ENCODE measurements around the gene PLPPR1.

PLPPR1 gene

DNA sequence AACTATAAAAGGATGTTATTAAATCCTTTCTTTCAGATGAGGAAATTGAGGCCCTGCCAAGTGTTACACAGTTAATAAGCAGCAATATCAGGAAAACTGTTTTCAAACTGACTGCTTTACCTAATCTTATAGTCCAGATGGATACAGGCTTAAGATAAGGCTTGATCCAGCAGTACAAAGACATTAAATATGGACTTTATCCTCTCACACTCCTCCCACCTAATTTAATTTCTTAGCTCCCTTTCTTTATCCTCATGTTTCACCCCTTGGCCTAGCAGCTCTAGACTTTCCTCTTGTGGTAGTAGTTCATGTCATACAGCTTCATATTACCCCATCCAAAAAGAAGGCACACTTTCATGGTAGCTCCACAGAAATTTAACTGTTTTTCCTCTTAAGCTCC, 191.8 kb downstream of the PLPPR1 start:
- H3K27ac ChIP-seq = no peak overlapping the region
- no peak for TF ChIP-seq CTCF (conservative IDR thresholded peaks at IDR 0.05; ENCODE audit: low read depth)
- ChIA-PET CTCF (no interaction called here), POLR2A (ENCODE audit: low non-redundant PET) (interaction anchor here (0.6 kb wide), 1 partner anchor 589 kb away, joined by 3 read pairs; no protein-coding TSS in a partner anchor)
- DNase-seq (ENCODE audit: low spot score) = no peak

DNA sequence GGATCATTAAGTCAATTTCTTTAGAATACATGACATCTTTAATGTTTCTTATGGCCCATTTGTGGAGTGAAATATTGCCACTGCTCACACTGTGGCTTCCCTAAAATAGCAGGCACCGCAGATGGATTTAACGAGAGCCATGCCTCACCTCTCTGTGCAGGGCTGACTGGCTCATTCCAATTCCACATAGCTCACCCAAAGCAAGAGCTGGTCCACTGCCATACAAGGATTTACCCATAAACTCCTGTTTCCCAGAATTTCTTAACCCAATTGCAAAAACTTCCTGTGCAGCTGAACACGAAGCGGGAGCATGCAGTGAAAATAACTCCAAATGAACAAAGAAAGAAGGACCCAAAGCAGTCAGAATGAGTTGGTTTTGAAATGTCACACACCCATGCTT, 196.7 kb downstream of the PLPPR1 start:
- CTCF ChIA-PET = interaction anchor here (0.9 kb wide), 1 partner anchor 10 kb away, joined by 4 read pairs; no protein-coding TSS in a partner anchor

DNA sequence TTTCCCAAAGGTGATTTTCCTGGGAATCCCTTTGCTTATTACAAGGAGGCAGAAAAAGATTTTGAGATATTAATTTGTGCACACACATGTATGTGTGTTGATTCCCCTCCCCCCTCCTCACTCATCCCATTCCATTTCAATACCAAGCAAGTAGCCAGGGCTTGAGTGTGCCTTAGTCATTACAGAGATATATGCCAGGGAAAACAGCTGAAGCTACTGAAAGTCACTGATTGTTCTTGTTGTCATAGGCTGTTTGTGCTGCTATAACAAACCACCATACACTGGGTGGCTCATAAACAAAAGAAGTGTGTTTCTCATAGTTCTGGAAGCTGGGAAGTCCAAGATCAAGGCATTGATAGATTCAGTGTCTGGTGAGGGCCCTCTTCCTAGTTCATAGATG, 197.6 kb downstream of the PLPPR1 start:
- no peak overlapping the region for H3K27ac ChIP-seq
- TF ChIP-seq CTCF (conservative IDR thresholded peaks at IDR 0.05; ENCODE audit: low read depth) = no peak
- POLR2A ChIA-PET (ENCODE audit: low non-redundant PET) = no interaction called here
- no peak for DNase-seq (ENCODE audit: low spot score)
- CTCF ChIA-PET = interaction anchor here (0.9 kb wide), 2 partner anchors 9 to 516 kb away, joined by 3 to 4 read pairs; no protein-coding TSS in a partner anchor

More for the DNA sequence above, 196.7 kb downstream of the PLPPR1 start:
- no peak for DNase-seq (ENCODE audit: low spot score)
- H3K27ac ChIP-seq = no peak overlapping the region
- POLR2A ChIA-PET (ENCODE audit: low non-redundant PET) = no interaction called here
- TF ChIP-seq CTCF (conservative IDR thresholded peaks at IDR 0.05; ENCODE audit: low read depth) = no peak

DNA sequence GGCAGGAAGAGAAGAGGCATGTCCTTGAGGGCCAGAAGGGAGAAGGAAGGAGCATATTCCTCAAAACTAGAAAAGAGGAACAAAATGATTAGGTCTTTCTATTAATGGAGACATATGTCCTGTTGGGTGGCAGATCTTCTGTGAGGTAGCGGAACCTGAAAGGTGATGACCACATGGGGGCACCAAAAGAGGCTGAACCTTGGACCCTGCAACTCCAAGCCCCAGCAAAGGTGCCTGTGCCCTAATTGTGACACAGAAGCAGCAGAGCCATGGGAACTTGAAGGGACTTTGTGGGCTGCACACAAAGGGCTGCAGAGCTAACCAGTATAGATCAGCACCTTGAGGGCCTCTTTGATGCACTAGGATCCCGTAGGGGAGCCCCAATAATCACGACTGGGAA, 198.3 kb downstream of the PLPPR1 start:
- no peak for DNase-seq (ENCODE audit: low spot score)
- TF ChIP-seq CTCF (conservative IDR thresholded peaks at IDR 0.05; ENCODE audit: low read depth) = no peak
- POLR2A ChIA-PET (ENCODE audit: low non-redundant PET) = no interaction called here
- H3K27ac ChIP-seq = no peak overlapping the region
- CTCF ChIA-PET = interaction anchor here (0.9 kb wide), 1 partner anchor 517 kb away, joined by 3 read pairs; no protein-coding TSS in a partner anchor

DNA sequence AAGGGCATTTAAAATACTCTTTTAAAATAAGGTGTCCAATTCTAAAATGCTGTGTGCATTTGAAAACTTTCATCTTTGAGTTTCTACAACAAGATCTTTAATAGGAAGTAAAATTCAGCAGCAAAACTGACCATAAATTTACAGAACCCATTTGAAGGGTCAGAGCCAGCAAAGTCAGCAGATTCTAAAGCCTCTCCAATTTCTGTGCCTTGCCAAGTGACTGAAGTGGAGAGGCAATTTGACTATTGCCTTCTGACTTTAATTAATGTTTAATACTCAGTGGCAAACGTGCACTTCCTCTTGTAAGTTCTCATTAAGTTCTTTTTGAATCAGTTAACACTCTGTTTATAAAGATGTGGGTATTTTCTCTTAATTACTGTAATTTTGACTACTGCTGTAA, 201.1 kb downstream of the PLPPR1 start:
- ChIA-PET POLR2A (ENCODE audit: low non-redundant PET) (no interaction called here), CTCF (no interaction called here)
- DNase-seq (ENCODE audit: low spot score) = no peak
- no peak overlapping the region for H3K27ac ChIP-seq
- no peak for TF ChIP-seq CTCF (conservative IDR thresholded peaks at IDR 0.05; ENCODE audit: low read depth)

DNA sequence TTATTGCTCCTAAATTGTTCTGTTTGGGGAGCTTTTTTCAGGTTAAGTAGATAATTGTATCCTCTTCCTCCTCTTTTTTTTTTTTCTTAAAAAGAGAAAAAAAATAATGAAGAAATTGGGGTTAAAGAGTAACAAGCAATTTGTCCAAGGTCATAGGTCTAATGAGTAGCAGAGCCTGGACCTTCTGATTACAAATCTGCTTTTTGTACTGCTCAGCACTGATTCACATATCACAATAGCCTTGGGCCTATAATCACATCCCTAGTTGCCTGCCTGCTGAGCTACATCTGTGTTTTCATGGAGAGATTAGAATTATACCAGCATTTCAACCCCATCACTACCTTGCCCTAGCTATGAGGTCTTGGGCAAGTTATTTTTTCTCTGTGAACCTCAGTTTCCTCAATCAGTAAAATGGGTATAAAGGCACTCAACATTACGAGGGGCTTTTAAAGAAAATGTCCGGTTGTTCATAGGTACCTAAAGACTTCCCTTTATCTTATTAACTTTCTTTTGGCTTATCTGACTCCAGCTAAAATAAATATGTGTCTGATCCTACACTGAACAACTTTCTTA, 204.0 kb downstream of the PLPPR1 start:
- TF ChIP-seq CTCF (conservative IDR thresholded peaks at IDR 0.05; ENCODE audit: low read depth) = no peak
- CTCF ChIA-PET = interaction anchor here (1.0 kb wide), 1 partner anchor 294 kb away, joined by 3 read pairs; no protein-coding TSS in a partner anchor
- no peak overlapping the region for H3K27ac ChIP-seq
- POLR2A ChIA-PET (ENCODE audit: low non-redundant PET) = no interaction called here
- DNase-seq (ENCODE audit: low spot score) = no peak
